HT-29 (cell line): Measurements from ENCODE around the gene HOPX. TPM values are rescaled to one million over a fixed set of nuclear protein-coding genes. Genes with fewer than 3 reads are reported as not detected.
"Not testable (repeated sequence)": the region's sequence is repeated elsewhere in the genome, so short reads cannot be mapped to it uniquely, and the experiment has no call there.

Experiments
- DNase-seq: peaks from one replicate; pipeline ENCODE4 v3.0.0-alpha.2; 2015; ENCODE audit warnings: low spot score
- total RNA-seq: library from RNA; depleted of rRNA; stranded (reverse); fragments of >200 nt; shearing (Covaris generic); gene quantifications from 2 replicates; pipeline ENCODE4 v1.2.3, GENCODE V29; 2014; rRNA removed

The HOPX gene
- total RNA-seq, 1 experiment from 2014 or later: 3.0 TPM

DNA sequence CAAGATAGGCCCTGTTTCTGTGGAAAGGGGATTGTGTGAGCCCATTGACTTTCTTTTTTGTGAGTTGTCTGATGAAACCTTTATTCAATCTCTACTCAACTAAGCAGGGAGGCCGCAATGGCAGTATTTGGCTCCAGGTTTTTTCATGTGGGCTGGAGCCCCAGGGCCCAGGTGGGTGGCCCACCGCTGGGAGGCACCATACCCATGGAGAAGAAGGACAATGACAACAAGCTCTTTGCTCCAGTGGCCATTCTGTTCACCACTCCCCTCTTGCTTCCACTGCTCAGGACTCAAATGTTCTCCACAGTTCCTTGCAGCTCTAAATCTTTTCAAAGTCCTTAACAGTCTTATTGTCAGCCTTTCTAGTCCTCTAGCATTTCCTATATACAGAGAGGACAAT is 54.1 kb downstream of the HOPX start:
- DNase-seq: peak; percentile 37

DNA sequence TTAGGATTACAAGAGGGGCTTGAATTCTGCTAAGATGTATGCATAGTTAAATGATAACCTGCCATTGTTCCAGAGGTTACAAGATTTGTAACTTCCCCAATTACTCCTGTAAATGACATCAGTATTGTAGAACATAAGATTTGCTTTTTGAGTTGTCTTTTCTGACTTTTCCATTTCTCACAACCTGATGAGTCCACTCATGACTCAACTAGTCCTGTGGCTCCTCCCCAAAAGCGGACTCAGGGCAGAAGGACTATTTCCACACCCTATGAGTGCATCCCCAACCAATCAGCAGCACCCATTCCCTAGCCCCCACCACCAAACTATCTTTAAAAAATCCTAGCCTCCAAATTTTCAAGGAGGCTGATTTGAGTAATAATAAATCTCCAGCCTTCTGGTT is 54.7 kb downstream of the HOPX start:
- no peak for DNase-seq

DNA sequence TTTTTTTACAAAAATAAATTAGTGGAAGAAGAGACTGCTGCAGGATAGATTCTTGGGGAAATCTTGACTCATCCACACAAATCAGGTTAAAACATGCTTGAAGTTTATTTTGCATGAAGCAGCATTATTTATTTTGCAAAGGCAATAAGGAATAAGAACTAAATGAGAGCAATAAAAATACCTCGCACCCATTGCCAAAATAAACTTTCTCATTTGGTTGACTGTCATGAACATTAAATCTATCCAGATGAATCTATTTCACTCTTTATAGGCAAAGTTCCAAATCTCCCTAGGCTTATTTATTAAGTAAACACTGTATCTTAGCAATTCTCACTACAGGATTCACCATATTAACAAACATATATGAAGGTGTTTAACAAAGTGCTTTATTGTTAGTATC is 58.9 kb downstream of the HOPX start:
- DNase-seq: no peak

DNA sequence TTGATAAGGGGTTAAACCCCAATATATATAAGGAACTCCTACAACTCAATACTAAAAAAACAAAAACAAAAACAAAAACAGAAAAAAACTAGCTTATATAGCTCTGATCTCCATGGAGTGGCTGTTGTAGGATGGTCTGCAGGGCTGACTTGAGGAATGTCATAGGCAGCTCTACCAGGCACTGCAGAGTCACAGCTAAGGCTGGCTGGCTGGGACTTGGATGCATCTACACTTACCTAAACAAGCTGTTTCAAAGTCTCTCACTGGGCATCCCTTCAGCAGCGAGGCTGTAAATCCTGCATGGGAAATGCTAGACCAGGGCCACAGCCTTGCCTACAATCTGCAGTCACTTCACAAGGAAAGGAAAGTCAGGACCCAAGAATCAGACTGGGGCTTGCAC is 61.3 kb downstream of the HOPX start:
- DNase-seq: no peak

DNA sequence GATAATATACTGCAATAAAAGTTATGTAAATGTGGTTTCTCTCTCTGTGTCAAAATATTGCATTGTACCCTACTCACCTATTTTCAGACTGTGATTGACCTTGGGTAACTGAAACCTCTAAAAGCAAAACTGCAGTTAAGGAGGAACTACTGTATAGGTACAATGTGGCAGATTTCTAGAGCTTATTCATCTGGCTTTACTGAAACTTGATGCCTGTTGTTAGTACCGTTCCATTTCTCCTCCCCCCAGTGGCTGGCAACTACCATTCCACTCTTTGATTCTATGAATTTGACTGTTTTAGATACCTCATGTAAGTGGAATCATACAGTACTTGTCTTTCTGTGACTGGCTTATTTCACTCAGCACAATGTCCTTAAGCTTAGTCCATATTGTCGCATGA is 61.9 kb downstream of the HOPX start:
- DNase-seq: no peak

DNA sequence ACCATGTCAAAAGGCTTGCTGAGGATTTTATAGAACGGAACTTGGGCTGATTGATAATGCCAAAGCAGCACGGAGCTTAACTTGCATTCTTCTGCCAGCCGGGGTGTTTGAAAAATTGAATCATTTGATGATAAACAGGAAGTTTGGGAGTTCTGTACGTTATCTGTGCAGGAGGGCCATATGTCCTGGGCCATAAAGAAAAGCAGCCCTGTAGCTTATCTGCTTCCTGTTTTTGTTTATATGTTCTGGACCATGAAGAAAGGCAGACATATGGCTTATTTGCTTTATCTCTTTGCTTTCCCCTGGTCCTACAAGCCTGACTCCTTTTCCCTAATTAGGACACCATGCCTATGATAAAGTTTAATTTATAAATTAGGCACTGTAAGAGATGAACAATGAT is 62.4 kb downstream of the HOPX start:
- no peak for DNase-seq

DNA sequence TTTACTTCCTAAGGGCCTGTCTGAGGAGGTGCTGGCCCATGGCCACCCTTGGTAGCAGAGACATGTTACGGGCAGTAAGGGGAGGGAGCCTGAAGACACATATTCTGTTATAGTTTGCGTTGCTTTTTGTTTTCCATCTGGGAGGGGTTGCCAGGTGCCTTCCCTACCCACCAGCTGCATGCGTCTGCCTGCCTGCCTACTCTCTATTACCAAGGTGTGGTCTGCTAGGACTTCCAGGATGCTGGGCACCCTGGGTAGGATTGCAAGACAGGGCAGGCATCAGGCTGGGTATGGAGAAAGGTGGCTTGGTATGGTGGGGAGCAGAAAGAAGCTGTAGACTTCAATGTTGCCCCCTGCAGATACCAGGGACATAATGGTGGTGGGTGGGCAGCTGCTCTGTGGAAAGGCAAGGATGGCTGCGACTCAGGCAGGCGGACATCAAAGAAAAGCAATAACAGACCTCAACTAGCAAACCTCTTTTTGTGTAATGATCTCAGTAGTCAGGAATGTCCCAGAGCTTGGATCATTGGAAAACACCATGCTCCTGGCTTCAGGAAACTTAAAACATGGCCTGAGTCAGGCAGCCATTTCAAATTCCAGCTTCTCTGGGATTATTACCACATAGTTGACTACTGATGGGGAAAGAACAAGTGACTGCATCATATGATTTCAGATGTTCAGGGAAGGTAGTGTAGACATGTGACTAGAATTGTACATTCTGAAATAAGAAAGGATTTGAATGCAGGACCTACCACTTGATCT is 67.8 kb downstream of the HOPX start:
- DNase-seq: no peak

DNA sequence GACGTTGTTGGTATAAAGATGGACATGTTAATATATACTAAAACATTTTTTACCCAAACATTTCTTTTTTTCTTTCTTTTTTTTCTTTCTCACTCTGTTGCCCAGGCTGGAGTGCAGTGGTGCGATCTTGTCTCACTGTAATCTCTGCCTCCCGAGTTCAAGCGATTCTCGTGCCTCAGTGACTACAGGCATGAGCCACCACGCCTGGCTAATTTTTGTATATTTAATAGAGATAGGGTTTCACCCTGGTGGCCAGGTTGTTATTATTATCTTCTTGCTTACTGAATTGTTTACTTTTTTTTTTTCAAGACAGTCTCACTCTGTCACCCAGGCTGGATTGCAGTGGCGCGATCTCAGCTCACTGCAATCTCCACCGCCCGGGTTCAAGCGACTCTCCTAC is 68.8 kb downstream of the HOPX start:
- DNase-seq: no peak

DNA sequence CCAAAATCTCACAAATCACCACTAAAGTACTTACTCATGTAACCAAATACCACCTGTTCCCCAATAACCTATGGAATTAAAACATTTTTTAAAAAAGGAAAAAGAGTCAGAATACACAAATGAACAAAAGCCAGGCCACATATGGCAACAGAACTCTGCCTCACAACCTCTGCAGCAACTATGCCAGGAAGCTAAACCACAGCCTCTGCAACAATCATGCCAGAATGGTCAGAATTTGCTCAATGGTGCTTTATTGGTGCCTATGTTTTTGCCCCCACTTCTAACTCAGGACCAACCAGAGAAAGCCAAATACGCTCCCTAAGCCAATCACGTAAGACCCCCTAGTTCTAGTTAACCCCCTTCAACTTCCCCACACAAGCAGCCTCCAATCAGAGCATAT is 69.6 kb downstream of the HOPX start:
- no peak for DNase-seq

DNA sequence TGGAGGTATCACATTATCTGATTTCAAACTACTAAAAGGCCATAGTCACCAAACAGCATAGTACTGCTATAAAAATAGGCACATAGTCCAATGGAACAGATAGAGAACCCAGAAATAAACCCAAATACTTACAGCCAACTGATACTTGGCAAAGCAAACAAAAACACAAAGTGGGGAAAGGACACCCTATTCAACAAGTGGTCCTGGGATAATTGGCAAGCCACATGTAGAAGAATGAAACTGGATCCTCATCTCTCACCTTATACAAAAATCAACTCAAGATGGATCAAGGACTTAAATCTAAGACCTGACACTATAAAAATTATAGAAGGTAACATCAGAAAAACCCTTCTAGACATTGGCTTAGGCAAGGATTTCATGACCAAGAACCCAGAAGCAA is 70.9 kb downstream of the HOPX start:
- not testable (repeated sequence) for DNase-seq

DNA sequence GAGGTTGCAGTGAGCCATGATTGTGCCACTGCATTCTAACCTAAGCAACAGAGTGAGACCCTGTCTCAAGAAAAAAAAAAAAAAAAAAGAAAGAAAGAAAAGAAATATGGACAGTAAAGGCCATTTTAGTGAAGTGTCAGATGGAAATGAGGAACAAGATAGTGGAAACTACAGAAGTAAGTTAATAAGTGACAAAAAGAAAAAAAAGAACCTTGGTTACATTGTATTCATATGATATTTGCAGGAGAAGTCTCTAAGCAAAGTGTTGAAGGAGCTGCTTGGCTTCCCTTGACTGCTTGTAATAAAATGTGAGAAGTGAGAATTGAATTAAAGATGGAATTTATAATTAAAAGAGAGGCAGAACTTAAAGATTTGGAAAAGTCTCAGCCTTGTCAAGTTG is 73.2 kb downstream of the HOPX start:
- DNase-seq: no peak

DNA sequence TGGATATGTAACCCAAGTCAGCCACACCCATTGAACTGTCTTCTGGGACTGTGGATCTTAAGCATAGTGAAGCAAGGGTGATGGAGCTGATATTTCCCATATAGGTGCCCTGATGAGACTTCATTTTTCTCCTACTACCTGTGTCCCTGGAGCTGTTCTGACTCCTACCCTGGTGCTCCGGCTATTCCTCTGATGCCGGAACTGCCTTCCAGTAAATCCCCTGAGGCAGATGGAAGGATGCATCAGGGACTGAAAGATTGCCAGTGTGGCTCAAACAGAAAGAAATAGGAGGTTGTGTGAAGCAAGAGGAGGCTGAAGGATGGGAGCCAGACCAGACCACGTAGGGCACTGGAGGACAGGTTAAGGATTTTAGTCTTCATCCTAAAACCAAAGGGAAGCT is 74.7 kb downstream of the HOPX start:
- DNase-seq: no peak

DNA sequence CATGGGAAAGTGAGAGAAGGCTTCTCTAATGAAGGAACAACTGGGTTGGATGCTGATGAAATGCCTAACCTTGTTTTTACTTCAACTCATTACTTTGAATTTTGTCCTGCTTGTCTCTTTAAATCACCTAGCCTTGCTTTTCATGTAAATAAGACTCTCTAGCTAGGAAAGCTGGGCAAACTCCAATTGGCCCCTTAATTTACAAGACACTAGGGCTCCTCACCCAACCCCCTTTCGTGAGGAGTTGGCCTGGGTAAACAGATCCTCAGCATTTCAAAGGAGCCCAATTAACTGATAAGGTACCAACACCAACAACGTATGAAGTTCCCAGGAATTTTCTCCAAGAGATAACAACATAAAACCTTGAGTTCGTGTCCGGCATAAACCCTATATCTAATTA is 75.6 kb downstream of the HOPX start:
- DNase-seq: not testable (repeated sequence)

DNA sequence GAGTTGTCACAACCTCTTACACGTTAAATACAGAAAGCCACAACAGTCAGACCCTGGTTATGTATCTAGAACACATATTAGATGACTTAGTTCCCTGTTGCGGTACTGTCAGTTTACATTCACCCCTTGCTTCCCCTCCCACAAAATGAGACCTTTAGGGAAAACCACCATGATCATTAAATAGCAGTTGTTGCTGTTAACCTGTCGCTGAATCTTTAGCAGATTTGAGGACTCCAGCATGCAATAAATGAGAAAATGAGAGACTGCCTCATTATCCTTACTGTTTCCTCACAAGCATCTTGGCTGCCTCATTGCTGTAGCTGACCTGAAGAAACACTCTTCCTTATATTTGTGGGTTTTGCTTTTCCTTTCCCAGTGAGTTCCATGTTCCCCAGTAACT is 77.8 kb downstream of the HOPX start:
- DNase-seq: no peak

Other genes starting within 250 kb of the HOPX start
- gene PPAT, start 245.7 kb downstream of the HOPX start, total RNA-seq: 20.2 and 32.4 TPM in 2 replicates
- gene PAICS, start 245.0 kb downstream of the HOPX start, total RNA-seq: 68.2 and 71.0 TPM in 2 replicates
- gene SRP72, start 213.7 kb downstream of the HOPX start, total RNA-seq: 49.1 and 61.6 TPM in 2 replicates
- gene ARL9, start 175.5 kb downstream of the HOPX start, total RNA-seq: 0.79 TPM in 1 of 2 replicates, not detected in the other
- not detected in 2 replicates for gene SPINK2, start 140.4 kb upstream of the HOPX start, total RNA-seq
- gene REST, start 226.6 kb upstream of the HOPX start, total RNA-seq: 22.0 and 22.4 TPM in 2 replicates